ENCODE measurements around the gene SEPSECS.

SEPSECS gene

GRCh38 chr4:25160714-25161592 is 704 bp upstream of the SEPSECS start:
- DNase-seq = peak in 3 of 42 donors; percentile 18 to 35 (median 24)
- intact Hi-C loops (cut with DNase I) = loop anchor here (5.0 to 10.0 kb wide), 3 partner anchors 71 to 214 kb away; partner anchors contain the start of genes ANAPC4, PI4K2B and ZCCHC4

DNA sequence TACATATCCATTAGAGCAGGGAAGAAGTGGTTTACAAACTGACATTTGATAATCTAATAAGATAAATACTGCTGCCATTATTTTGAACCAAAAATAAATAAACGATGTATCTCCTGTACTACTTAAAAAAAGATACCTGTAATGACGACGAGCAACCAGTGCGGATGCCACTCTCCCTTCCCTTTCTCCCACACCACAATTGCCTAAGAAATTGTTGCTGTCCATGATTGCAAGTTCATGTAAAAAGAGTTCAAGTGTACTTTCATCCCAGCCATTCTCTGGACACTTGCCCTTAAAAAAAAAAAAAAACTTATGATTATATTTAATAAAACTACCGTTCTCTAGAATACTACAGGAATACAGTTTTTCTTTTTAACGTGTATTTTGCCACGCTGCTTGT is 1.4 kb downstream of the SEPSECS start:
- no peak for DNase-seq
- intact Hi-C loops (cut with DNase I) = no loop called here

DNA sequence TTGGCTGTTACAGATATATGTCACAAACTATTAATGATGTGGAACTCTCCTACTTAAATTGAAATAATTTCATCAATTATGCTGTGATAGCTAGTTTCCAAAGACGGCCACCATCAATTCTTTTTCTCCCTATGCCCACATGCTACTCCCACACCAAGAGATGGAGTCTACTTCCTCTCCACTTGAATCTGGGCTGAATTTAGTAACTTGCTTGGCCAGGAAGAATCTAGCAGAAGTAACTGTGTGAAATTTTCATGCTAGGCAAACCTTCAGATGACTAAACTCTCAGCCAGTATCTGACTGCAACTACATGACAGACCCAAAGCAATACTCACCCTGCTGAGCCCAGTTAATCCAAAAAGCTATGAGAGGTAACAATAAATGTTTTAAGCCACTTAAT is 3.2 kb downstream of the SEPSECS start:
- DNase-seq = no peak
- intact Hi-C loops (cut with DNase I) = no loop called here

GRCh38 chr4:25155947-25156346 is 4.3 kb downstream of the SEPSECS start:
- DNase-seq = no peak
- intact Hi-C loops (cut with DNase I) = no loop called here

DNA sequence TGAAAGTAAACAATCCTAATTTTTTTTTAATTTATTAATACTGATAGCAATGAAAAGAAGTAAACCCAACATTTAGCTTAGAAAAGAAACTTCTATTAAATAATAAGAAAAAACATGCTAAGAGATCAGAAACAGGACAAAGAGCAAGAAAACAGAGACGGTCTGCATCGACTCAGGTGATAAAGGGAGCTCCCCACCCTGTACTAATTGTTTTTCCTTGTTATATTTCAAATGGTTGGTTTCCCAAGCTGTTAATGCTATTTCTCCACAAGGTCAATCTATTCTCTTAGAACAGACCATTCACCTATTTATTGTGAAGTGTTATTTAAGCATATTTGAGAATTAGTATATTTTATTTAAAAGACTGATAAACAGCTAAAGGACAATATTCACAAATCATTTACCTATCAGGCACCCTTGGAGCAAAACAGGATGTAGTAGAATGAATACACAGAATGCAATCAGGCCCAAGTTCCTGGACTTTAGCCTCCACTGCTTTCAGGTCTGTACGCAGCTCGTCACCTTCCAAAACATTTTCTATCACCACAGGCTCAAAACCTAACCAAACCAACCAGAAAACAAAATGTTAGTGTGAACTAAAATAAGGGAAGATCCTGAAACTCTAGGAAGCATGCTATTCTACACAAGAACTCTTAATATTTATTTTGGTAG is 5.5 kb downstream of the SEPSECS start:
- no peak for DNase-seq
- intact Hi-C loops (cut with DNase I) = no loop called here

DNA sequence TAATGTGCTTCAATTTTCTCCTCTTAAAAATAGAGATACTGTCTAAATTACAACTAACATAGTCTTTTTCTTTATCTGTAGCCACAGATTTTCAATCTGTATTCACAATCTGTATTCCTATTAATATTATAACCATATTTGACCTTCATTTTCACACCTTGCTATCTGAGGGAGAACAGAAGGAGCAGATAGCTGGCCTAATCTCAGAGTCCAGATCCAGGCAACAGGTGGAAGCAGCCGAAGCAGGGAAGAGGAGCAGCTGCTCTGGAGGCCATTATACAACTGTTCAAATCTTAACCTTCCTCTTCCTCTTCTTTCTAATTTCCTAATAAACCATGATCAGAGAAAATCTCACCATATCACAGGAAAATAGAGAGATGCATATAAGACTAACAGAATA is 14.2 kb downstream of the SEPSECS start:
- DNase-seq = no peak
- intact Hi-C loops (cut with DNase I) = loop anchor here (10.0 kb wide), 1 partner anchor 661 kb away; no protein-coding TSS in a partner anchor

DNA sequence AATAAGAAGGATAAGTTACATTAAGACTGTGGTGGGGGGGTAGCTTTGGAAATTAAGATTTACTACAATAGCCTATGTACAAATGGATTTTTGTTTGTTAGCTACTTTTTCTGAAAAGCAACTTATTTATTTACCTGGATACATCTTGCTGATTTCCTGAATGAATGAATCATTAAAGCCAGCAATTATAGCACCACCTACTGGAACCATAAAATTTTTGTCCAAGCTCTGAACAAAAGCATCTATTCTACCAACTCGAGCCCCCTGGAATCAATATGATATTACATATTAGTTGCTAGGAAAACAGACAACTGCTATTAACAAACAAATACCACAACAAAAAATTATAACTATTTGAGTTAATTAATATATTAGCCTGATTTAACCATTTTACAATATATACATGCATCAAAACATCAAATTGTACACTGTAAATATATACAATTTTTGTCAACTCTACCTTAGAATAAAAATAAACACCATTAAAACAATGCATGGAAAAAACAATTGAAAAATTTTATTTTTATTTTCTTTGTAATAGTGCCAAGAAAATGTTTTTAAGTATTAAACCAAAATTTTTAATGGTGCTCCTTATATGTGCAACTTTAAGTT is 15.3 kb downstream of the SEPSECS start:
- DNase-seq = peak in 1 of 42 donors; percentile 17
- intact Hi-C loops (cut with DNase I) = loop anchor here (10.0 kb wide), 1 partner anchor 660 kb away; no protein-coding TSS in a partner anchor

DNA sequence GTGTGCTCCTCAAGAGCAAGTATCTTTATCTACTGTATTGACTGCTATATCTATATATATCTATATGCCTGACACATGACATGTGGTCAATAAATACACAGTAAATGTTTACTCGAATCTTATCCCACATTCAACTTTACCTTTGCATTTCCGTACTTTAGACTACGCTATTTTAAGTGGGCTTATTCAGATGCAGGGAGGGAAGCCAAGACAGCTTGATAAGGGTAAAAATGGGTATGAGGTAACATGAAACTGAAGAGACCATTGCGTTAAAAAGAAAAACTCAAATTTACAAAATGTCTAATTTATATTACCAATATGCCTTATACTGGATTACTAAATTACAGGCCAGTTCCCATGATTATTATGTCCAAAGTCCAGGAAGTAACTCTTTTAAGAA is 17.8 kb downstream of the SEPSECS start:
- DNase-seq = no peak
- intact Hi-C loops (cut with DNase I) = loop anchor here (10.0 kb wide), 1 partner anchor 658 kb away; no protein-coding TSS in a partner anchor

DNA sequence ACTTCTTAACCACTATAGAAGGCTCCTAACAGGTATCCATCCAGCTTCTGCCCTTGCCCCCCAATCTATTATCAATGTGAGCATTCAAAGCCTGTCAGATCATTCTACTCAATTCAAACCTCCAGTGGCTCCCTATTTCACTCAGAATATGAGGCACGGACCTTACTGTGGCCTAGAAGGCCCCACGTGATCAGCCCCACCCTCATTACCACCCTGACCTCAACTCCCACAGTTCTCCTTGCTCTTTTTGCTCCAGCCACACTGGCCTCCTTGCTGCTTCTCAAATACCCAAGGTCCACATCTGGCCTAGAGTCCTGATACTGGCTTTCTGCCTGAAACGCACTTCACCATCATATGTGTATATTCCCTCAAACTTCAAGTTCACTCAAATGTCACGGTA is 18.7 kb downstream of the SEPSECS start:
- no peak for DNase-seq
- intact Hi-C loops (cut with DNase I) = loop anchor here (10.0 kb wide), 1 partner anchor 657 kb away; no protein-coding TSS in a partner anchor

- DNase-seq = no peak
- intact Hi-C loops (cut with DNase I) = no loop called here
Measured at GRCh38 chr4:25133132-25133531, 27.1 kb downstream of the SEPSECS start.

- no peak for DNase-seq
- intact Hi-C loops (cut with DNase I) = no loop called here
Measured at GRCh38 chr4:25131926-25132325, 28.3 kb downstream of the SEPSECS start.

DNA sequence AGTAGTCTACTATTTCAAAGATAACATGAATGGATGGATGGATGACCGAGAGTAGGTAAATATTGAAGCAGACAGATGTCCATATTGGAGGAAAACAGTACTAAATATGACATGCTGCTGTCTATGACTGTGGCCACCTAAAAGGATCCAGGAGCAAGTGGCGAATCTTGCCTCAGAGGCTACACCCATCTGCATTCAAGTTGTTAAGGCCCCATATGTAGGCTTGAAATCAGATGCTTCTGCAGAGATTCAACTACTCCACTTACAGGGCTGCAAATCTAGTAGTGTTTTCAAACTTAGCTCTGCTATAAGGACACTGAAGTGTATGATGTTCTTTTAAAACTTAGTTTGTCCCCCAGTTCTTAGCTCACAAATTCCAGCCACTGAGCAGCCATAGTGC is 28.9 kb downstream of the SEPSECS start:
- DNase-seq = no peak
- intact Hi-C loops (cut with DNase I) = no loop called here

GRCh38 chr4:25129917-25130316 is 30.3 kb downstream of the SEPSECS start:
- no peak for DNase-seq
- intact Hi-C loops (cut with DNase I) = no loop called here

GRCh38 chr4:25128671-25129070 is 31.6 kb downstream of the SEPSECS start:
- intact Hi-C loops (cut with DNase I) = no loop called here
- no peak for DNase-seq

DNA sequence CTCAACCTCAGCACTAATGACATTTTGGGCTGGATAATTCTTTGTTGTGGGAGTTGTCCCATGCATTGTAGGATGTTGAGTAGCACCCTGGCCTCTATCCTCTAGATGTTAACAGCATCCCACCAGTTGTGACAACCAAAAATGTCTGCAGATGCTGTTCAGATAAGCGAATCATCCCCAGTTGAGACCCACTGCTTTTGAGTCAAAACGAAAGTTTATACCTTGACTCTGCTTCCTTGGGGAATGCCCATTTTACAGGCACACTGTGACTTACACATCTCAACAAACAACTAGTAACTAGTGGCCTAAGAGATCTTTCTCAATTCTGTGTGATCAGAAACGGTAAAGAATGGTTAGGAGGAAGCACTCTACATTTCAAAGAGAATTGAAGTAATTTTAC is 37.0 kb downstream of the SEPSECS start:
- DNase-seq = no peak
- intact Hi-C loops (cut with DNase I) = no loop called here

GRCh38 chr4:25120146-25120940 is 39.9 kb downstream of the SEPSECS start:
- DNase-seq = no peak
- intact Hi-C loops (cut with DNase I) = no loop called here

DNA sequence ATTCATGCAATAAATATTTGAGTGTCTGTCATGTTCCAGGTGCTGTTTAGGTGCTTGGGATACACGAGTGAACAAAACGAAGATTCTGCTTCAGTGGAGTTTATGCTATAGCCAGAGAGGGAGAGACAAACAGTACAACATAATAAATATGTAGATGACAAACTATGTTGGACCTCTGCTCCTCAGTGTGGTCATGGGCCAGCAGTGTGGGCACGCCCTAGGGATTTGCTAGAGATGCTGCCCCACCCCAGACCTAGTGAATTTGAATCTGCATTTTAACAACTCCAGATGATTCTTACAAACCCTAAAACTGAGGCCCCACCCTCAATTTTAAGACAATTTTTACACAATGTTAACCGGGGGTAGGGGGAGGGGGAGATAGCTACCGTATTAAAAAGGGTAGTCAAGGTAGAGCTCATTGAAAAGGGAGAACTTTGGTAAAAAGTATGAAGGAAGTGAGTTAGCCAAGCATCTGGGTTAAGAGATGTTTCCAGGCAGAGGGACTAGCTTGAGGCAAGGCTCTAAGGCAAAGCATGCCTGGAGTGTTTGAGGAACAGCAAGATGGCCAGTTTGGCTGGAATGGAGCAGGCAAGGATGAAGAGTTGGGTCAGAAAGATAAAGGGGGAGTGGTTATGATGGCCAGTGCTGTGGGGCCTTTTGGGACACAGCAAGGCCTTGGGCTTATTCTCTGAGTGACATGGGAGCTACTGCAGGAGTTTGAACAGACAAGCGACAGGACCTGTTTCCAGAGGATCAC is 42.4 kb downstream of the SEPSECS start:
- intact Hi-C loops (cut with DNase I) = no loop called here
- DNase-seq = no peak

- intact Hi-C loops (cut with DNase I) = no loop called here
- peak in 7 of 42 donors; percentile 11 to 51 (median 21) for DNase-seq
Measured at GRCh38 chr4:25117274-25117673, 43.0 kb downstream of the SEPSECS start.

Data from head of caudate nucleus (tissue), 42 donors.